Measurements from ENCODE around the gene SLC22A1.

DNA sequence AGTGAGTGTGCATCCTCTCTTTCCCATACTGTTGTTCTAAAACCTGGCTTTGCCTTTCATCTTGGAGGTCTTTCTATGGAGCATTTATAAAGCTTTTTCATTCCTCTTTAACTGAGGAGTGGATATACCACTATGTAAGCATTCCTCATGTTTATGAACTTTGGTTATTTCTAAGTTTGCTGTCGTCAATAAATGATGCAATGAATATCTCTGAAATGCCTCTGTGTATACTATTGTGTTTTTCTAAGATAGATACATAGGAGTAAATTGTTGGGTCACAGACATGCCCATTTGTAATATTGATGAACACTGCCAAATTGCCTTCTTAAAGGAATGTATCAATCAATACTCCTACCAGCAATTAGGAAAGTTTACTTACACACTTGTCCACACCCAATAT is 83.1 kb downstream of the SLC22A1 start:
- TF ChIP-seq, protein P1, sequence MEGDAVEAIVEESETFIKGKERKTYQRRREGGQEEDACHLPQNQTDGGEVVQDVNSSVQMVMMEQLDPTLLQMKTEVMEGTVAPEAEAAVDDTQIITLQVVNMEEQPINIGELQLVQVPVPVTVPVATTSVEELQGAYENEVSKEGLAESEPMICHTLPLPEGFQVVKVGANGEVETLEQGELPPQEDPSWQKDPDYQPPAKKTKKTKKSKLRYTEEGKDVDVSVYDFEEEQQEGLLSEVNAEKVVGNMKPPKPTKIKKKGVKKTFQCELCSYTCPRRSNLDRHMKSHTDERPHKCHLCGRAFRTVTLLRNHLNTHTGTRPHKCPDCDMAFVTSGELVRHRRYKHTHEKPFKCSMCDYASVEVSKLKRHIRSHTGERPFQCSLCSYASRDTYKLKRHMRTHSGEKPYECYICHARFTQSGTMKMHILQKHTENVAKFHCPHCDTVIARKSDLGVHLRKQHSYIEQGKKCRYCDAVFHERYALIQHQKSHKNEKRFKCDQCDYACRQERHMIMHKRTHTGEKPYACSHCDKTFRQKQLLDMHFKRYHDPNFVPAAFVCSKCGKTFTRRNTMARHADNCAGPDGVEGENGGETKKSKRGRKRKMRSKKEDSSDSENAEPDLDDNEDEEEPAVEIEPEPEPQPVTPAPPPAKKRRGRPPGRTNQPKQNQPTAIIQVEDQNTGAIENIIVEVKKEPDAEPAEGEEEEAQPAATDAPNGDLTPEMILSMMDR (IDR thresholded peaks at IDR 0.05; ENCODE audit: low read depth, low read length): no peak
- no peak for TF ChIP-seq POLR2A (IDR thresholded peaks at IDR 0.05; ENCODE audit: extremely low read depth, insufficient read length)
